SK-N-SH treated with all-trans-retinoic acid at 6 μM for 48 hours (cell line): ENCODE results near the gene MALL.
"Not testable (repeated sequence)": the region's sequence is repeated elsewhere in the genome, so short reads cannot be mapped to it uniquely, and the experiment has no call there.

Experiments
- ATAC-seq: fragments of 200-7000 bp; cut with Tn5 transposase; 3 replicates; pipeline ENCODE4 v1.9.1; 2020; ENCODE audit warnings: mild to moderate bottlenecking, moderate library complexity
- ESRRG ChIP-seq: fragments of 250-450 bp; sonication (Bioruptor Pico); IDR thresholded peaks from 2 replicates; pipeline ENCODE4 v1.6.1; 2021; ENCODE audit warnings: mild to moderate bottlenecking
- TSHZ2 ChIP-seq: fragments of 250-450 bp; sonication (Bioruptor Pico); IDR thresholded peaks from 2 replicates; pipeline ENCODE4 v1.5.0; 2020; ENCODE audit warnings: mild to moderate bottlenecking, moderate library complexity

Gene MALL

GRCh38 chr2:110095994-110096633 lies 19.5 kb downstream of the MALL start:
- no peak for ATAC-seq
- TF ChIP-seq TSHZ2 (CRISPR knock-in tag) (no peak), ESRRG (no peak)

- ATAC-seq = not testable (repeated sequence)
Measured at GRCh38 chr2:110094884-110095534, 20.6 kb downstream of the MALL start.

GRCh38 chr2:110093924-110094323 lies 21.7 kb downstream of the MALL start:
- ATAC-seq = not testable (repeated sequence)

- not testable (repeated sequence) for ATAC-seq
Measured at GRCh38 chr2:110090164-110090563, 25.5 kb downstream of the MALL start.

- peak; percentile 63 for ATAC-seq
Measured at GRCh38 chr2:110083757-110084156, 31.9 kb downstream of the MALL start.

GRCh38 chr2:110083162-110083561 lies 32.5 kb downstream of the MALL start:
- ATAC-seq = not testable (repeated sequence)

- not testable (repeated sequence) for ATAC-seq
Measured at GRCh38 chr2:110078104-110078503, 37.5 kb downstream of the MALL start.

GRCh38 chr2:110075896-110076295 lies 39.7 kb downstream of the MALL start:
- ATAC-seq = not testable (repeated sequence)

- ATAC-seq = not testable (repeated sequence)
Measured at GRCh38 chr2:110069869-110070268, 45.8 kb downstream of the MALL start.

- not testable (repeated sequence) for ATAC-seq
Measured at GRCh38 chr2:110068153-110068552, 47.5 kb downstream of the MALL start.

- ATAC-seq = not testable (repeated sequence)
Measured at GRCh38 chr2:110062332-110062731, 53.3 kb downstream of the MALL start.

- ATAC-seq = not testable (repeated sequence)
Measured at GRCh38 chr2:110060550-110060949, 55.1 kb downstream of the MALL start.

GRCh38 chr2:110059694-110060358 lies 55.8 kb downstream of the MALL start:
- not testable (repeated sequence) for ATAC-seq

- not testable (repeated sequence) for ATAC-seq
Measured at GRCh38 chr2:110059009-110059693, 56.5 kb downstream of the MALL start.

GRCh38 chr2:110058034-110058433 lies 57.6 kb downstream of the MALL start:
- ATAC-seq = not testable (repeated sequence)

GRCh38 chr2:110055819-110056408 lies 59.7 kb downstream of the MALL start:
- ATAC-seq = not testable (repeated sequence)

- not testable (repeated sequence) for ATAC-seq
Measured at GRCh38 chr2:110054521-110055407, 60.9 kb downstream of the MALL start.

- ATAC-seq = not testable (repeated sequence)
Measured at GRCh38 chr2:110053688-110054087, 61.9 kb downstream of the MALL start.

GRCh38 chr2:110052166-110052565 lies 63.5 kb downstream of the MALL start:
- ATAC-seq = not testable (repeated sequence)
